Kidney (tissue), 14 donors: Measurements from ENCODE around the gene ASB6. TPM values are rescaled to one million over a fixed set of nuclear protein-coding genes. Genes with fewer than 3 reads are reported as not detected.

Experiments
- DNase-seq, 5 donors: peaks; one replicate each; pipeline ENCODE4 v3.0.0-alpha.2; 2013 to 2020
- FAIRE-seq: peaks from 2 replicates; lab custom pipeline; 2012; peaks lifted over from hg19 to GRCh38; lab: Jason Lieb, UNC
- H3K27ac ChIP-seq, 2 donors: one replicate each; pipeline ENCODE4 v1.7.0; 2013; ENCODE audit warnings: low read depth in 2 of 2, low read length in 2 of 2, inconsistent platforms in 1 of 2
- H3K27me3 ChIP-seq: one replicate; pipeline ENCODE4 v1.7.1; 2013; ENCODE audit warnings: low read length, inconsistent platforms; ENCODE audit not compliant: control insufficient read depth, insufficient read depth
- H3K36me3 ChIP-seq, 3 donors: one replicate each; pipeline versions ENCODE4 v1.7.0 to v1.7.1; 2013; ENCODE audit warnings: low read length in 3 of 3, control low read depth in 1 of 3, inconsistent platforms in 1 of 3; ENCODE audit not compliant: insufficient read depth in 3 of 3, control insufficient read depth in 2 of 3
- H3K4me1 ChIP-seq, 3 donors: one replicate each; pipeline versions ENCODE4 v1.7.0 to v1.7.1; 2013; ENCODE audit warnings: low read length in 3 of 3, inconsistent platforms in 1 of 3, low read depth in 1 of 3; ENCODE audit not compliant: control insufficient read depth in 2 of 3, insufficient read depth in 2 of 3
- H3K4me3 ChIP-seq, 3 donors: one replicate each; pipeline versions ENCODE4 v1.7.0 to v1.8.1; 2013; ENCODE audit warnings: low read length in 3 of 3, control low read depth in 1 of 3, inconsistent platforms in 1 of 3
- H3K9ac ChIP-seq, 3 donors: one replicate each; pipeline versions ENCODE4 v1.7.0 to v1.7.1; 2013; ENCODE audit warnings: low read length in 3 of 3, control low read depth in 1 of 3, inconsistent platforms in 1 of 3
- H3K9me3 ChIP-seq, 3 donors: one replicate each; pipeline versions ENCODE4 v1.7.0 to v1.7.1; 2013; ENCODE audit warnings: low read length in 3 of 3, control low read depth in 1 of 3, inconsistent platforms in 1 of 3; ENCODE audit not compliant: control insufficient read depth in 2 of 3, insufficient read depth in 1 of 3
- CTCF ChIP-seq: IDR thresholded peaks from 3 replicates; pipeline ENCODE4 v1.5.1; 2012; ENCODE audit warnings: mild to moderate bottlenecking, moderate library complexity, borderline replicate concordance; ENCODE audit not compliant: insufficient read depth; ENCODE audit errors: extremely low read depth
- intact Hi-C: fragments of 100-400 bp; cut with DNase I; formaldehyde crosslinking; loops from one replicate; pipeline ENCODE4 v1.11.1; 2022
- polyA plus RNA-seq: library from polyadenylated mRNA; stranded (reverse); fragments of 350-450 nt; fragmentation: Illumina TruSeq; extraction: RNeasy Lipid Tissue Mini Kit (QIAGEN cat#74804); gene quantifications from one replicate; pipeline ENCODE4 v1.2.3, GENCODE V29; 2014; ENCODE audit warnings: low read depth, low replicate concordance; ENCODE audit not compliant: insufficient read depth
- total RNA-seq: library from RNA; stranded (reverse); fragmentation: NEBNext Ultra II Directional; extraction: Animal tissue kit (Norgen Biotek cat#: 25700); gene quantifications from one replicate; pipeline ENCODE4 v1.2.1, GENCODE V29; 2021
- donor health status: control.
- donor health status: control.
- donor health status: control.
- donor health status: control.
- donor health status: control.
- donor health status: DM: yes; HTN: yes; CAD: no.
- donor health status: Normal renal cell carcinoma (clear cell type).

Gene ASB6
- total and polyA plus RNA-seq, 2 donors from 2014 or later = 18.1 to 22.5 TPM

GRCh38 chr9:129626625-129627284 is 15.2 kb downstream of the ASB6 start:
- Histone ChIP-seq H3K27ac (peak overlapping the region; percentile 96 to 99), H3K27me3 (no peaks in the 10 kb centered on the region), H3K36me3 (peaks cover 0 to under 1% (median 0%) of the 10 kb centered on the region in 3 donors), H3K9me3 (no peaks in the 10 kb centered on the region), H3K4me3 (peak overlapping the region; percentile 70 to 98 (median 96)), H3K4me1 (peaks cover 0 to 33% (median 6%) of the 10 kb centered on the region in 3 donors), H3K9ac (peak overlapping the region; percentile 63 to 98 (median 66))
- no peak for DNase-seq
- intact Hi-C loops = no loop called here
- TF ChIP-seq CTCF = no peak
- no peak for FAIRE-seq

- no peaks in the 10 kb centered on the region for H3K27me3 ChIP-seq
- H3K9me3 ChIP-seq = no peaks in the 10 kb centered on the region
- H3K4me1 ChIP-seq = peaks cover 0 to 29% (median 6%) of the 10 kb centered on the region in 3 donors
- H3K9ac ChIP-seq = peak within 1 kb of the TSS; percentile 63 to 98 (median 66)
- intact Hi-C loops = no loop called here
- H3K36me3 ChIP-seq = no peaks in the 10 kb centered on the region
- H3K4me3 ChIP-seq = peak within 1 kb of the TSS; percentile 70 to 98 (median 96)
- DNase-seq (peak; percentile 91 to 97 (median 94)), FAIRE-seq (peak; percentile 42)
- TF ChIP-seq CTCF = no peak
- peak within 1 kb of the TSS; percentile 96 to 99 for H3K27ac ChIP-seq
Observed at GRCh38 chr9:129626079-129626624, 15.8 kb downstream of the ASB6 start, which contains the start of gene NTMT1. NTMT1 (plus strand) TSS chr9:129626163; CDS start chr9:129632704, 6,541 bp downstream.

- DNase-seq = no peak
- no peaks in the 10 kb centered on the region for H3K27me3 ChIP-seq
- H3K27ac ChIP-seq = no peak overlapping the region
- H3K4me3 ChIP-seq = peak overlapping the region in 1 of 3 donors; percentile 98
- FAIRE-seq = no peak
- no peak for TF ChIP-seq CTCF
- H3K4me1 ChIP-seq = peaks cover 0 to 28% (median 4%) of the 10 kb centered on the region in 3 donors
- intact Hi-C loops = no loop called here
- H3K9ac ChIP-seq = no peak overlapping the region
- H3K9me3 ChIP-seq = no peaks in the 10 kb centered on the region
- no peaks in the 10 kb centered on the region for H3K36me3 ChIP-seq
Observed at GRCh38 chr9:129624947-129625346, 17.0 kb downstream of the ASB6 start.
